ENCODE measurements around the gene CAMTA1.

The CAMTA1 gene

DNA sequence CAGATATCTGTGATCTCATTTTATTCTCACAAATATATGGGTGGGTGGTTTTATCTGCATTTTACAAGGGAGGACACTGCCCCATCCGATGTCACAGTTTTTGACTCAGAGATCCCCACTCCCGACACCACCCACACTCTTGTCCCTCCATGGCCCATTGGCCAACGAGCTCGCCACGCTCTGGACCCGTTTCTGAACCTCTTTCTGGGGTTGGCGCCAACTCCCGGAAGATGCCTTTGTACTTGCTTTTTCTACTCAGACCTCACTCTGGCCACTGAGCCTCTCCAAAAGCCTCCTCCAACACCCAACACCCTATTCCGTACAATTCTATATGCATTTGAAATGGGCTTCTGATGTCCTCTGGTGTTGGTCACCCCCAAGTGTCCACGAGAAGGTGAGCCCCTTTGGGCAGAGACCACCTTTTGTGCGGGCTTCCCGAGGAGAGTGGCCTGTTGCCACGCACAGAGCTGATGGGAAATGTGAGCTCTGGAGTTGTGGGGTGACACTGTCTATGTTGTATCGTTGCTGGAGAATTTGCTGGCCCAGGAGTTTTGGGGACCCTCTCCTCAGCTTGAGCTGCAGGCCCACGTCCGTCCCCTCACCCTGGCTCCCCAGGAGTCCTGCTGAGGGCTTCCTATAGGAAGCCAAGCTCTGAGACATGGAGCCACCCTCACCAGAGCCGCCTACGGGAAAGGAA is 618.9 kb downstream of the CAMTA1 start:
- Histone ChIP-seq H3K4me3 (ENCODE audit: low read depth, low read length) (no peak overlapping the region), H3K4me1 (ENCODE audit: control insufficient read depth, insufficient read depth, low read length) (no peaks in the 10 kb centered on the region; the same call in 1 of the 2 replicates), H3K27ac (ENCODE audit: extremely low read depth, low read depth, low read length) (no peak overlapping the region), H3K9me3 (ENCODE audit: control insufficient read depth, insufficient read depth, low read depth, low read length) (no peaks in the 10 kb centered on the region), H3K36me3 (ENCODE audit: control insufficient read depth in 2 of 2, insufficient read depth in 1 of 2, low read length in 2 of 2) (no peaks in the 10 kb centered on the region)
- TF ChIP-seq, protein P1, sequence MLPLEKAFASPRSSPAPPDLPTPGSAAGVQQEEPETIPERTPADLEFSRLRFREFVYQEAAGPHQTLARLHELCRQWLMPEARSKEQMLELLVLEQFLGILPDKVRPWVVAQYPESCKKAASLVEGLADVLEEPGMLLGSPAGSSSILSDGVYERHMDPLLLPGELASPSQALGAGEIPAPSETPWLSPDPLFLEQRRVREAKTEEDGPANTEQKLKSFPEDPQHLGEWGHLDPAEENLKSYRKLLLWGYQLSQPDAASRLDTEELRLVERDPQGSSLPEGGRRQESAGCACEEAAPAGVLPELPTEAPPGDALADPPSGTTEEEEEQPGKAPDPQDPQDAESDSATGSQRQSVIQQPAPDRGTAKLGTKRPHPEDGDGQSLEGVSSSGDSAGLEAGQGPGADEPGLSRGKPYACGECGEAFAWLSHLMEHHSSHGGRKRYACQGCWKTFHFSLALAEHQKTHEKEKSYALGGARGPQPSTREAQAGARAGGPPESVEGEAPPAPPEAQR (tag by site-specific recombination; IDR thresholded peaks at IDR 0.05): no peak
- TF ChIP-seq ZNF555 (tag by site-specific recombination; conservative IDR thresholded peaks at IDR 0.05) (no peak), ZBTB1 (tag by site-specific recombination; IDR thresholded peaks at IDR 0.05) (no peak), ZNF514 (tag by site-specific recombination; IDR thresholded peaks at IDR 0.05) (no peak), ZNF404 (tag by site-specific recombination; IDR thresholded peaks at IDR 0.05) (no peak), ZNF366 (tag by site-specific recombination; conservative IDR thresholded peaks at IDR 0.05) (no peak), REPIN1 (tag by site-specific recombination; IDR thresholded peaks at IDR 0.05; ENCODE audit: low read depth) (no peak)
- TF ChIP-seq, protein P2, sequence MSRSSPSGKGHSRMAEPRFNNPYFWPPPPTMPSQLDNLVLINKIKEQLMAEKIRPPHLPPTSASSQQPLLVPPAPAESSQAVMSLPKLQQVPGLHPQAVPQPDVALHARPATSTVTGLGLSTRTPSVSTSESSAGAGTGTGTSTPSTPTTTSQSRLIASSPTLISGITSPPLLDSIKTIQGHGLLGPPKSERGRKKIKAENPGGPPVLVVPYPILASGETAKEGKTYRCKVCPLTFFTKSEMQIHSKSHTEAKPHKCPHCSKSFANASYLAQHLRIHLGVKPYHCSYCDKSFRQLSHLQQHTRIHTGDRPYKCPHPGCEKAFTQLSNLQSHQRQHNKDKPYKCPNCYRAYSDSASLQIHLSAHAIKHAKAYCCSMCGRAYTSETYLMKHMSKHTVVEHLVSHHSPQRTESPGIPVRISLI (tag by site-specific recombination; IDR thresholded peaks at IDR 0.05): no peak
- TF ChIP-seq, protein P3, sequence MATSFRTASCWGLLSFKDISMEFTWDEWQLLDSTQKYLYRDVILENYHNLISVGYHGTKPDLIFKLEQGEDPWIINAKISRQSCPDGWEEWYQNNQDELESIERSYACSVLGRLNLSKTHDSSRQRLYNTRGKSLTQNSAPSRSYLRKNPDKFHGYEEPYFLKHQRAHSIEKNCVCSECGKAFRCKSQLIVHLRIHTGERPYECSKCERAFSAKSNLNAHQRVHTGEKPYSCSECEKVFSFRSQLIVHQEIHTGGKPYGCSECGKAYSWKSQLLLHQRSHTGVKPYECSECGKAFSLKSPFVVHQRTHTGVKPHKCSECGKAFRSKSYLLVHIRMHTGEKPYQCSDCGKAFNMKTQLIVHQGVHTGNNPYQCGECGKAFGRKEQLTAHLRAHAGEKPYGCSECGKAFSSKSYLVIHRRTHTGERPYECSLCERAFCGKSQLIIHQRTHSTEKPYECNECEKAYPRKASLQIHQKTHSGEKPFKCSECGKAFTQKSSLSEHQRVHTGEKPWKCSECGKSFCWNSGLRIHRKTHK (tag by site-specific recombination; IDR thresholded peaks at IDR 0.05): no peak
- TF ChIP-seq, protein P4, sequence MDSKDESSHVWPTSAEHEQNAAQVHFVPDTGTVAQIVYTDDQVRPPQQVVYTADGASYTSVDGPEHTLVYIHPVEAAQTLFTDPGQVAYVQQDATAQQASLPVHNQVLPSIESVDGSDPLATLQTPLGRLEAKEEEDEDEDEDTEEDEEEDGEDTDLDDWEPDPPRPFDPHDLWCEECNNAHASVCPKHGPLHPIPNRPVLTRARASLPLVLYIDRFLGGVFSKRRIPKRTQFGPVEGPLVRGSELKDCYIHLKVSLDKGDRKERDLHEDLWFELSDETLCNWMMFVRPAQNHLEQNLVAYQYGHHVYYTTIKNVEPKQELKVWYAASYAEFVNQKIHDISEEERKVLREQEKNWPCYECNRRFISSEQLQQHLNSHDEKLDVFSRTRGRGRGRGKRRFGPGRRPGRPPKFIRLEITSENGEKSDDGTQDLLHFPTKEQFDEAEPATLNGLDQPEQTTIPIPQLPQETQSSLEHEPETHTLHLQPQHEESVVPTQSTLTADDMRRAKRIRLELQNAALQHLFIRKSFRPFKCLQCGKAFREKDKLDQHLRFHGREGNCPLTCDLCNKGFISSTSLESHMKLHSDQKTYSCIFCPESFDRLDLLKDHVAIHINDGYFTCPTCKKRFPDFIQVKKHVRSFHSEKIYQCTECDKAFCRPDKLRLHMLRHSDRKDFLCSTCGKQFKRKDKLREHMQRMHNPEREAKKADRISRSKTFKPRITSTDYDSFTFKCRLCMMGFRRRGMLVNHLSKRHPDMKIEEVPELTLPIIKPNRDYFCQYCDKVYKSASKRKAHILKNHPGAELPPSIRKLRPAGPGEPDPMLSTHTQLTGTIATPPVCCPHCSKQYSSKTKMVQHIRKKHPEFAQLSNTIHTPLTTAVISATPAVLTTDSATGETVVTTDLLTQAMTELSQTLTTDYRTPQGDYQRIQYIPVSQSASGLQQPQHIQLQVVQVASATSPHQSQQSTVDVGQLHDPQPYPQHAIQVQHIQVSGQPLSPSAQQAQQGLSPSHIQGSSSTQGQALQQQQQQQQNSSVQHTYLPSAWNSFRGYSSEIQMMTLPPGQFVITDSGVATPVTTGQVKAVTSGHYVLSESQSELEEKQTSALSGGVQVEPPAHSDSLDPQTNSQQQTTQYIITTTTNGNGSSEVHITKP (tag by site-specific recombination; IDR thresholded peaks at IDR 0.05): no peak
- TF ChIP-seq, protein P5, sequence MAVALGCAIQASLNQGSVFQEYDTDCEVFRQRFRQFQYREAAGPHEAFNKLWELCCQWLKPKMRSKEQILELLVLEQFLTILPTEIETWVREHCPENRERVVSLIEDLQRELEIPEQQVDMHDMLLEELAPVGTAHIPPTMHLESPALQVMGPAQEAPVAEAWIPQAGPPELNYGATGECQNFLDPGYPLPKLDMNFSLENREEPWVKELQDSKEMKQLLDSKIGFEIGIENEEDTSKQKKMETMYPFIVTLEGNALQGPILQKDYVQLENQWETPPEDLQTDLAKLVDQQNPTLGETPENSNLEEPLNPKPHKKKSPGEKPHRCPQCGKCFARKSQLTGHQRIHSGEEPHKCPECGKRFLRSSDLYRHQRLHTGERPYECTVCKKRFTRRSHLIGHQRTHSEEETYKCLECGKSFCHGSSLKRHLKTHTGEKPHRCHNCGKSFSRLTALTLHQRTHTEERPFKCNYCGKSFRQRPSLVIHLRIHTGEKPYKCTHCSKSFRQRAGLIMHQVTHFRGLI (tag by site-specific recombination; IDR thresholded peaks at IDR 0.05): no peak
- POLR2A ChIA-PET: no interaction called here
- CTCF ChIA-PET: interaction anchor here (0.6 to 0.7 kb wide), 2 partner anchors 136 to 234 kb away, joined by 3 to 4 read pairs; no protein-coding TSS in a partner anchor

DNA sequence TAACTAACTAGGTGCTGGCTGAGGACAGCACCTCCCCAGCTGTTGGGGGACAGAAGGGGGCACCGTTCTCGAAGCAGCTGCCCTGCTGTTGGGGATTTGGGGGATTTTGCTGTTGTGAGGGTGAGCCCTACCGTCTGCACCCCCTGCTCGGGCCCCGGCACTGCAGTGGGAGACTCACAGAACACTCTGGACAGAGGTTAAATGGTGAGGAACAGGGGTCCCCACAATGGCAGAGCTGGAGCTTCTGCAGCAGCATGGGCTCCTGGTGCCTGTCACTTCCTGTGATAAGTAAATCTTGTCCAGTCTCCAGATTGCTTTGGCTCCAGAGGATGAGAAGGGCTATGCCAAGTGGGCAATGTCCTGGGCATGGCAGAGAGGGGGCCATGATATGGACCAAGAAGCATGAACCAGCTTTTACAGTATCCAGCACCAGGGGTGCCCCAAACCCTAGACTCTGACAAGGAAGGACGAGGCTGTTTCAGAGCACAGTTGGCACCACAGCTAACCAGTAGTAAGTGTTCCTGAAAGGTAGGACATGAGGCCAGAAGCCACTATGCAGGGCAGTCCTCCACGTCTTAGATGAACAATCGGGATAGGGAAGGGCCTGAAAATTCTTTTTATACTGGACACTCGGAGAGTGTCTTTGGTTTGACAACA is 620.7 kb downstream of the CAMTA1 start:
- H3K36me3 ChIP-seq (ENCODE audit: control insufficient read depth in 2 of 2, insufficient read depth in 1 of 2, low read length in 2 of 2): no peaks in the 10 kb centered on the region
- ChIA-PET CTCF (no interaction called here), POLR2A (interaction anchor here (0.6 kb wide), 1 partner anchor 17 kb away, joined by 3 read pairs; no protein-coding TSS in a partner anchor)
- no peak overlapping the region for H3K4me3 ChIP-seq (ENCODE audit: low read depth, low read length)
- H3K27ac ChIP-seq (ENCODE audit: extremely low read depth, low read depth, low read length): no peak overlapping the region
- H3K9me3 ChIP-seq (ENCODE audit: control insufficient read depth, insufficient read depth, low read depth, low read length): no peaks in the 10 kb centered on the region
- no peaks in the 10 kb centered on the region; the same call in 1 of the 2 replicates for H3K4me1 ChIP-seq (ENCODE audit: control insufficient read depth, insufficient read depth, low read length)
- TF ChIP-seq ZNF561 (tag by site-specific recombination; IDR thresholded peaks at IDR 0.05; ENCODE audit: borderline replicate concordance) (no peak), OSR2 (tag by site-specific recombination; IDR thresholded peaks at IDR 0.05) (no peak), ZFP41 (tag by site-specific recombination; IDR thresholded peaks at IDR 0.05; ENCODE audit: borderline replicate concordance) (no peak), ZNF112 (tag by site-specific recombination; IDR thresholded peaks at IDR 0.05) (no peak), ZNF501 (tag by site-specific recombination; IDR thresholded peaks at IDR 0.05) (no peak), ZNF701 (tag by site-specific recombination; IDR thresholded peaks at IDR 0.05) (no peak), ZNF155 (tag by site-specific recombination; IDR thresholded peaks at IDR 0.05) (no peak), ZNF624 (tag by site-specific recombination; IDR thresholded peaks at IDR 0.05) (no peak), ZSCAN16 (tag by site-specific recombination; IDR thresholded peaks at IDR 0.05) (no peak)
- TF ChIP-seq, protein P6, sequence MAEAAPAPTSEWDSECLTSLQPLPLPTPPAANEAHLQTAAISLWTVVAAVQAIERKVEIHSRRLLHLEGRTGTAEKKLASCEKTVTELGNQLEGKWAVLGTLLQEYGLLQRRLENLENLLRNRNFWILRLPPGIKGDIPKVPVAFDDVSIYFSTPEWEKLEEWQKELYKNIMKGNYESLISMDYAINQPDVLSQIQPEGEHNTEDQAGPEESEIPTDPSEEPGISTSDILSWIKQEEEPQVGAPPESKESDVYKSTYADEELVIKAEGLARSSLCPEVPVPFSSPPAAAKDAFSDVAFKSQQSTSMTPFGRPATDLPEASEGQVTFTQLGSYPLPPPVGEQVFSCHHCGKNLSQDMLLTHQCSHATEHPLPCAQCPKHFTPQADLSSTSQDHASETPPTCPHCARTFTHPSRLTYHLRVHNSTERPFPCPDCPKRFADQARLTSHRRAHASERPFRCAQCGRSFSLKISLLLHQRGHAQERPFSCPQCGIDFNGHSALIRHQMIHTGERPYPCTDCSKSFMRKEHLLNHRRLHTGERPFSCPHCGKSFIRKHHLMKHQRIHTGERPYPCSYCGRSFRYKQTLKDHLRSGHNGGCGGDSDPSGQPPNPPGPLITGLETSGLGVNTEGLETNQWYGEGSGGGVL (tag by site-specific recombination; IDR thresholded peaks at IDR 0.05): no peak

Data from HEK293 (cell line).